Activated T-cell treated with anti-CD3 and anti-CD28 coated beads, Interleukin-2, amount 50 U/mL, for 24 hours (primary cell): ENCODE data around the gene PKIB.

Source experiments
- DNase-seq: peaks from one replicate; pipeline ENCODE4 v3.0.0-alpha.2; 2020
- H3K27ac Mint-ChIP-seq: 2 replicates; pipeline ENCODE4 v1.8.0; 2020; ENCODE audit warnings: mild to moderate bottlenecking, mixed read lengths
- H3K27me3 Mint-ChIP-seq: 2 replicates; pipeline ENCODE4 v1.8.0; 2020; ENCODE audit warnings: mixed read lengths
- H3K36me3 Mint-ChIP-seq: 2 replicates; pipeline ENCODE4 v1.8.0; 2020; ENCODE audit warnings: low read depth, mixed read lengths
- H3K4me1 Mint-ChIP-seq: 2 replicates; pipeline ENCODE4 v1.8.0; 2020; ENCODE audit warnings: low read depth, mixed read lengths
- H3K4me3 Mint-ChIP-seq: 2 replicates; pipeline ENCODE4 v1.8.0; 2020; ENCODE audit warnings: mild to moderate bottlenecking, moderate library complexity, mixed read lengths
- H3K9me3 Mint-ChIP-seq: 2 replicates; pipeline ENCODE4 v1.8.0; 2020; ENCODE audit warnings: mixed read lengths

PKIB gene

DNA sequence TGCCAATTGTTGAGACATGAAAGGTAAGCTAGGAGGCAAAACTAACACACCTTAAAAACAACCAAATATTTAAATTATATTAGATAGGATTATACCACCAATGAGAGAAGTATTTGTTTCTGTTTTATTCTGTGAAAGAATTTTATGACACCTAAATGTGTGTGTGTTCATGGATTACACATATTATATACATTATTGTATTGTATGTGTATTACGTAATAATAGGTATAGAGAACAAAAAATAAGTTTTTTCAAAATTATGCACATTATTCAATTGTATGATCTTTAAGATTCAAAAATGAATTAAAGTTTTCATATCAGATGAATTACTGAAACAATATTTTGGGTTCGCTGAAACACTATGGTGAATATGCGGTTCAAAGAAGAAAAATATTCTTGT lies 85.0 kb downstream of the PKIB start:
- no peak for DNase-seq
- no peaks in the 10 kb centered on the region for H3K27me3 Mint-ChIP-seq
- no peaks in the 10 kb centered on the region for H3K9me3 Mint-ChIP-seq
- H3K4me1 Mint-ChIP-seq, result no peaks in the 10 kb centered on the region
- no peak overlapping the region for H3K4me3 Mint-ChIP-seq
- H3K27ac Mint-ChIP-seq, result no peak overlapping the region
- no peaks in the 10 kb centered on the region for H3K36me3 Mint-ChIP-seq

GRCh38 chr6:122696079-122696478 lies 85.9 kb downstream of the PKIB start:
- no peaks in the 10 kb centered on the region for H3K36me3 Mint-ChIP-seq
- H3K27me3 Mint-ChIP-seq, result no peaks in the 10 kb centered on the region
- no peak overlapping the region for H3K4me3 Mint-ChIP-seq
- no peak for DNase-seq
- no peak overlapping the region for H3K27ac Mint-ChIP-seq
- H3K9me3 Mint-ChIP-seq, result no peaks in the 10 kb centered on the region
- no peaks in the 10 kb centered on the region for H3K4me1 Mint-ChIP-seq

GRCh38 chr6:122696853-122697252 lies 86.6 kb downstream of the PKIB start:
- Mint-ChIP-seq H3K27ac (no peak overlapping the region), H3K9me3 (no peaks in the 10 kb centered on the region), H3K27me3 (no peaks in the 10 kb centered on the region), H3K4me1 (no peaks in the 10 kb centered on the region), H3K4me3 (no peak overlapping the region), H3K36me3 (no peaks in the 10 kb centered on the region)
- DNase-seq, result no peak

DNA sequence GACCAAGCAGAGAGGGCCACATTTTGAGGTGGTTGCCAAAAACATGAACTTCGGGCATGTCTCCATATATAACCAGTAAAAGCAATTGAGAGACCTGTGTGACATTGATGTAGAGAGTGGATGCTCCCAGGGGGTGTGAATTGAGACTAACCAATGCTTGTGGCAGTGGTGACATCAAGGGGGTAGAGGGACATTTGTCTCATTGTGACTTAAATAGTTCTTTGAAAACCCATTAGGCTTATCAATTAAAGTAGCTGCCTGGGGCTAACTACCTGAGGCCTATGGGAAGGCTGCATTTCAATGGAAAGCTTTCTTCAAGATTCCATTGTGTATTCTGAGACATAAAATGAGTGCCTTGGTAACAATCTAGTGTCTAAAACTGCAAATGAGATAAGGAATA lies 87.3 kb downstream of the PKIB start:
- no peaks in the 10 kb centered on the region for H3K36me3 Mint-ChIP-seq
- no peaks in the 10 kb centered on the region for H3K27me3 Mint-ChIP-seq
- no peaks in the 10 kb centered on the region for H3K4me1 Mint-ChIP-seq
- DNase-seq, result no peak
- H3K4me3 Mint-ChIP-seq, result no peak overlapping the region
- no peak overlapping the region for H3K27ac Mint-ChIP-seq
- H3K9me3 Mint-ChIP-seq, result no peaks in the 10 kb centered on the region

- no peak overlapping the region for H3K27ac Mint-ChIP-seq
Measured at GRCh38 chr6:122701666-122702065, 91.5 kb downstream of the PKIB start.

GRCh38 chr6:122702841-122703240 lies 92.6 kb downstream of the PKIB start:
- no peaks in the 10 kb centered on the region for H3K9me3 Mint-ChIP-seq
- DNase-seq, result no peak
- H3K4me3 Mint-ChIP-seq, result no peak overlapping the region
- H3K27ac Mint-ChIP-seq, result no peak overlapping the region
- no peaks in the 10 kb centered on the region for H3K36me3 Mint-ChIP-seq
- peaks cover under 1% of the 10 kb centered on the region for H3K27me3 Mint-ChIP-seq
- H3K4me1 Mint-ChIP-seq, result no peaks in the 10 kb centered on the region

More at GRCh38 chr6:122701666-122702065, 91.5 kb downstream of the PKIB start:
- DNase-seq, result no peak
- no peaks in the 10 kb centered on the region for H3K36me3 Mint-ChIP-seq
- no peaks in the 10 kb centered on the region for H3K27me3 Mint-ChIP-seq
- H3K4me3 Mint-ChIP-seq, result no peak overlapping the region
- no peaks in the 10 kb centered on the region for H3K9me3 Mint-ChIP-seq
- no peaks in the 10 kb centered on the region for H3K4me1 Mint-ChIP-seq

DNA sequence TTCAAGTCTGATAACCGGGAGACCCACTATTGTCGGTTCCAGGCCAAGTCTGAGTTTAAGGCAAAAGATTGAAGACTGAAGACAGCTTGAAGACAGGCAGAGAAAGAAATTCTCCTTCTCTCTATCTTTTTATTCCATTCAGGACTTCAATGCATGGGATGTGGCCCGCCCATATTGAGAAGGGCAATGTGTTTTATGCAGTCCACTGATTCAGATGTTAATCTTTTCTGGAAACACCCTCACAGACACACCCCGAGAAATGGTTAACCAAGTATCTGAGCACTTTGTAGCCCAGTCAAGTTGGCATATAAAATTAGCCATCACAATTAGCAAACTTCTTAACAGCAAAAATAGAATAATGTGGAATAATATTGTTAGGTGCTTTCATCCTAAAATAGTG lies 93.9 kb downstream of the PKIB start:
- Mint-ChIP-seq H3K27ac (no peak overlapping the region), H3K9me3 (no peaks in the 10 kb centered on the region), H3K4me1 (no peaks in the 10 kb centered on the region), H3K27me3 (peaks cover 9% of the 10 kb centered on the region), H3K4me3 (no peak overlapping the region), H3K36me3 (no peaks in the 10 kb centered on the region)
- no peak for DNase-seq

- Mint-ChIP-seq H3K36me3 (no peaks in the 10 kb centered on the region), H3K27ac (no peak overlapping the region), H3K27me3 (peaks cover 9% of the 10 kb centered on the region), H3K4me3 (no peak overlapping the region), H3K9me3 (no peaks in the 10 kb centered on the region), H3K4me1 (no peaks in the 10 kb centered on the region)
- DNase-seq, result no peak
Measured at GRCh38 chr6:122709922-122710512, 99.8 kb downstream of the PKIB start.

GRCh38 chr6:122710908-122711635 lies 100.9 kb downstream of the PKIB start:
- H3K4me3 Mint-ChIP-seq, result no peak overlapping the region
- DNase-seq, result no peak
- no peaks in the 10 kb centered on the region for H3K9me3 Mint-ChIP-seq
- H3K4me1 Mint-ChIP-seq, result no peaks in the 10 kb centered on the region
- no peaks in the 10 kb centered on the region for H3K36me3 Mint-ChIP-seq
- peaks cover 9% of the 10 kb centered on the region for H3K27me3 Mint-ChIP-seq
- H3K27ac Mint-ChIP-seq, result no peak overlapping the region

- no peaks in the 10 kb centered on the region for H3K9me3 Mint-ChIP-seq
- no peaks in the 10 kb centered on the region for H3K4me1 Mint-ChIP-seq
- no peak overlapping the region for H3K4me3 Mint-ChIP-seq
- DNase-seq, result no peak
- peaks cover 9% of the 10 kb centered on the region for H3K27me3 Mint-ChIP-seq
- no peaks in the 10 kb centered on the region for H3K36me3 Mint-ChIP-seq
- H3K27ac Mint-ChIP-seq, result no peak overlapping the region
Measured at GRCh38 chr6:122712093-122712447, 101.9 kb downstream of the PKIB start.

DNA sequence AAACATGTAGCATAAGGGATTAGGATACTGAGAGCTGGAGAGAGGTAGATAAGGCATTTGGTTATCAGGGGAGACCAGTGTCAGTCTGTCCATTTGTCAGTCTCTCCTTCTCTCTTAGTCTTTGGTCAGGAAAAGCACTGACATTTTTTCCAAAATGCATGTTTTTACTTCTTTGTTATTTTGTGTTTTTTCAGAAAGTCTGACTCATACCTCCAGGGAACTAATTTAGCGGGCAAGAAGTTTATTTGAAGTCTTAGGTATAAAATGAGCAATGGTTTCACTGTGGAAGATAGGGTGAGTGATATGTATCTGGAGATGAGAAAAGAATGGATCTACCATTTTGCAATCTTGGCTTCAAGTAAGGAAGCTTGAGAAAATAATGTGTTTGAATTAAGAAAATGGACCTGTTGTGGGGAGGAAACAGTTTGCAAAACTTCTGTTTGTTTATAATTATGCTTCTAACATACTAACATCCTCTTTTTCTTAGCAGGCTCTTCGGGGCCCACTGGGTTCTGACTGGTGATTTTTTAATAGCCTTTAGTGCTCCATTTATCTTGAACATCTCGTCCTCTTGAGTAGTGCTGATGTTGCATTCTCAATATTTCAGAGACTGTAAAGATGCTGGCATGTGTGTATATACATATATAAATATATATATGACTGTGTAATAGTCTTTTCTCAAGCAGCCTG lies 102.4 kb downstream of the PKIB start:
- no peak for DNase-seq
- Mint-ChIP-seq H3K36me3 (no peaks in the 10 kb centered on the region), H3K27me3 (peaks cover 9% of the 10 kb centered on the region)

DNA sequence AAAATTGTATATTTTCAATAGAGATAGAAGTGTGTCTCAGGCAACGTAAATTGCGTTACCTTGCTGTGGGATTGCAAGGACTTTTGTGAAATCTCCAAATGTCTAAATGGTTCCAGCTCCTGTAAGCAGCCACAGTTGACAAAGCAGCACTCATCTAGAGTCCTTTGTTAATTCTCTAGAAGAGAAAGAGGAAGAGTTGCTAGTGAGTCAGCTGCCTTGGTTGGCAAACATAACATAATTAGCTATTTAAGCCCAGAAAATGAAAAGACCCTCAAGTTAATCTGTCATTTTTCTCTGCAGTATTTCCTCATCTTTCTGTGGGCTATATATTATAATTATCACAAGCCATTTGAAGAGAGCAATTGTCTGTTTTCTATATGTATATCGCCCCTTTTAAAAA lies 102.9 kb downstream of the PKIB start:
- Mint-ChIP-seq H3K4me1 (no peaks in the 10 kb centered on the region), H3K9me3 (no peaks in the 10 kb centered on the region)

More for the DNA sequence above, 102.4 kb downstream of the PKIB start:
- Mint-ChIP-seq H3K9me3 (no peaks in the 10 kb centered on the region), H3K27ac (no peak overlapping the region), H3K4me3 (no peak overlapping the region), H3K4me1 (no peaks in the 10 kb centered on the region)

DNA sequence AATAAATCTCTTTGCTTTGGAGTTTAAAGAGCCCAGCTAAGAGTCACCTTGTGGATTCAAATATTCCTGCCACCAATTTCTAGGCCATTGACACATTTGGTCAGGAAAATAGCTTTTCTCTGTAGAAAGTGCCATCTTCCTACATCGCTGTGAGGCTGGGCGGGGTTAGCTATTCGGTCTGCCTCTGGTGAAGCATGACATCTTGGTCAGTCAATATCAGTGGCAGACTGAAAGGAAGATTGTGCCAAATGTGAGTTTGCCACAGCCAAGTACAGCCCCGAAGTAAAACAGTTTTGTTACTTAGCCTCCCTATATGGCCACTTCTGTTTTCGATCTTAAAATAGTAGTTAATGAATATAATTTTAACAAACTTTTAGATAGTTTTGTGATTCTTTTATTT lies 103.9 kb downstream of the PKIB start:
- no peak for DNase-seq
- Mint-ChIP-seq H3K36me3 (no peaks in the 10 kb centered on the region), H3K4me3 (no peak overlapping the region), H3K4me1 (no peaks in the 10 kb centered on the region), H3K9me3 (no peaks in the 10 kb centered on the region), H3K27ac (no peak overlapping the region), H3K27me3 (no peaks in the 10 kb centered on the region)

More for the DNA sequence above, 102.9 kb downstream of the PKIB start:
- DNase-seq, result no peak
- Mint-ChIP-seq H3K27ac (no peak overlapping the region), H3K4me3 (no peak overlapping the region), H3K36me3 (no peaks in the 10 kb centered on the region), H3K27me3 (peaks cover 5% of the 10 kb centered on the region)

GRCh38 chr6:122715725-122716124 lies 105.5 kb downstream of the PKIB start:
- Mint-ChIP-seq H3K9me3 (no peaks in the 10 kb centered on the region), H3K4me1 (no peaks in the 10 kb centered on the region), H3K4me3 (no peak overlapping the region), H3K36me3 (no peaks in the 10 kb centered on the region), H3K27me3 (no peaks in the 10 kb centered on the region), H3K27ac (no peak overlapping the region)
- DNase-seq, result no peak

GRCh38 chr6:122717350-122717749 lies 107.1 kb downstream of the PKIB start:
- Mint-ChIP-seq H3K4me1 (no peaks in the 10 kb centered on the region), H3K4me3 (no peak overlapping the region), H3K36me3 (no peaks in the 10 kb centered on the region), H3K27ac (no peak overlapping the region), H3K9me3 (no peaks in the 10 kb centered on the region), H3K27me3 (no peaks in the 10 kb centered on the region)
- no peak for DNase-seq
